Measurements from ENCODE around the gene C10orf90. TPM values are rescaled to one million over a fixed set of nuclear protein-coding genes. Genes with fewer than 3 reads are reported as not detected.

C10orf90 gene
- total RNA-seq, 2 donors from 2014 or later = 0.33 TPM; not detected in 1

- no peaks in the 10 kb centered on the region for H3K9me3 ChIP-seq (ENCODE audit: control insufficient read depth, low read length)
- DNase-seq = no peak
- Mint-ChIP-seq H3K9me3 (no peaks in the 10 kb centered on the region), H3K36me3 (ENCODE audit: low read depth) (no peaks in the 10 kb centered on the region), H3K27ac (no peak overlapping the region), H3K4me1 (peaks cover 4% of the 10 kb centered on the region), H3K27me3 (ENCODE audit: insufficient read depth) (peaks cover 14% of the 10 kb centered on the region), H3K4me3 (no peak overlapping the region)
- no peaks in the 10 kb centered on the region for H3K27me3 ChIP-seq (ENCODE audit: control insufficient read depth, insufficient read depth, low read length, poor library complexity, severe bottlenecking)
- 96 to 98% methylated on average over 5 of the region's 5 CpGs for WGBS, 2 experiments (ENCODE audit: insufficient coverage in 1 of 2, insufficient read length in 1 of 2)
- H3K9ac ChIP-seq (ENCODE audit: extremely low read depth, low read length, poor library complexity, severe bottlenecking) = no peak overlapping the region
- no peak overlapping the region for H3K4me3 ChIP-seq (ENCODE audit: low read length)
- H3K4me1 ChIP-seq (ENCODE audit: control insufficient read depth, insufficient read depth, low read length) = peaks cover 8% of the 10 kb centered on the region
- TF ChIP-seq CTCF (conservative IDR thresholded peaks at IDR 0.05) = no peak
- no peak overlapping the region for H3K27ac ChIP-seq (ENCODE audit: low read depth, low read length)
- H3K36me3 ChIP-seq (ENCODE audit: control insufficient read depth, insufficient read depth, low read length) = no peaks in the 10 kb centered on the region
Observed at GRCh38 chr10:126456632-126457031, 213.9 kb downstream of the C10orf90 start.

GRCh38 chr10:126455766-126456405, 214.6 kb downstream of the C10orf90 start:
- H3K4me3 Mint-ChIP-seq = no peak overlapping the region
- Histone ChIP-seq H3K27ac (ENCODE audit: low read depth, low read length) (no peak overlapping the region), H3K27me3 (ENCODE audit: control insufficient read depth, insufficient read depth, low read length, poor library complexity, severe bottlenecking) (no peaks in the 10 kb centered on the region), H3K36me3 (ENCODE audit: control insufficient read depth, insufficient read depth, low read length) (no peaks in the 10 kb centered on the region), H3K9ac (ENCODE audit: extremely low read depth, low read length, poor library complexity, severe bottlenecking) (no peak overlapping the region), H3K4me3 (ENCODE audit: low read length) (no peak overlapping the region), H3K4me1 (ENCODE audit: control insufficient read depth, insufficient read depth, low read length) (peaks cover 8% of the 10 kb centered on the region), H3K9me3 (ENCODE audit: control insufficient read depth, low read length) (no peaks in the 10 kb centered on the region)
- TF ChIP-seq CTCF (conservative IDR thresholded peaks at IDR 0.05) = no peak
- DNase-seq = no peak
- H3K36me3 Mint-ChIP-seq (ENCODE audit: low read depth) = no peaks in the 10 kb centered on the region
- H3K4me1 Mint-ChIP-seq = peaks cover 4% of the 10 kb centered on the region
- H3K27ac Mint-ChIP-seq = no peak overlapping the region
- 84 to 86% methylated on average over 7 to 11 of the region's 11 CpGs for WGBS, 2 experiments (ENCODE audit: insufficient coverage in 1 of 2, insufficient read length in 1 of 2)
- peaks cover 14% of the 10 kb centered on the region for H3K27me3 Mint-ChIP-seq (ENCODE audit: insufficient read depth)
- no peaks in the 10 kb centered on the region for H3K9me3 Mint-ChIP-seq

- peaks cover 14% of the 10 kb centered on the region for H3K27me3 Mint-ChIP-seq (ENCODE audit: insufficient read depth)
- TF ChIP-seq CTCF (conservative IDR thresholded peaks at IDR 0.05) = no peak
- Histone ChIP-seq H3K4me1 (ENCODE audit: control insufficient read depth, insufficient read depth, low read length) (peaks cover 8% of the 10 kb centered on the region), H3K9me3 (ENCODE audit: control insufficient read depth, low read length) (no peaks in the 10 kb centered on the region), H3K9ac (ENCODE audit: extremely low read depth, low read length, poor library complexity, severe bottlenecking) (no peak overlapping the region), H3K36me3 (ENCODE audit: control insufficient read depth, insufficient read depth, low read length) (no peaks in the 10 kb centered on the region), H3K27ac (ENCODE audit: low read depth, low read length) (no peak overlapping the region), H3K27me3 (ENCODE audit: control insufficient read depth, insufficient read depth, low read length, poor library complexity, severe bottlenecking) (no peaks in the 10 kb centered on the region), H3K4me3 (ENCODE audit: low read length) (no peak overlapping the region)
- H3K27ac Mint-ChIP-seq = no peak overlapping the region
- H3K4me3 Mint-ChIP-seq = no peak overlapping the region
- 90 to 94% methylated on average over 7 to 8 of the region's 8 CpGs for WGBS, 2 experiments (ENCODE audit: insufficient coverage in 1 of 2, insufficient read length in 1 of 2)
- no peaks in the 10 kb centered on the region for H3K9me3 Mint-ChIP-seq
- no peaks in the 10 kb centered on the region for H3K36me3 Mint-ChIP-seq (ENCODE audit: low read depth)
- peaks cover 4% of the 10 kb centered on the region for H3K4me1 Mint-ChIP-seq
- no peak for DNase-seq
Observed at GRCh38 chr10:126455036-126455765, 215.3 kb downstream of the C10orf90 start.

All from endodermal cell (in vitro differentiated cells).